ENCODE results near the gene BCO2. TPM values are rescaled to one million over a fixed set of nuclear protein-coding genes. Genes with fewer than 3 reads are reported as not detected.

BCO2 gene
- total RNA-seq, 1 experiment from 2014 or later: not detected

DNA sequence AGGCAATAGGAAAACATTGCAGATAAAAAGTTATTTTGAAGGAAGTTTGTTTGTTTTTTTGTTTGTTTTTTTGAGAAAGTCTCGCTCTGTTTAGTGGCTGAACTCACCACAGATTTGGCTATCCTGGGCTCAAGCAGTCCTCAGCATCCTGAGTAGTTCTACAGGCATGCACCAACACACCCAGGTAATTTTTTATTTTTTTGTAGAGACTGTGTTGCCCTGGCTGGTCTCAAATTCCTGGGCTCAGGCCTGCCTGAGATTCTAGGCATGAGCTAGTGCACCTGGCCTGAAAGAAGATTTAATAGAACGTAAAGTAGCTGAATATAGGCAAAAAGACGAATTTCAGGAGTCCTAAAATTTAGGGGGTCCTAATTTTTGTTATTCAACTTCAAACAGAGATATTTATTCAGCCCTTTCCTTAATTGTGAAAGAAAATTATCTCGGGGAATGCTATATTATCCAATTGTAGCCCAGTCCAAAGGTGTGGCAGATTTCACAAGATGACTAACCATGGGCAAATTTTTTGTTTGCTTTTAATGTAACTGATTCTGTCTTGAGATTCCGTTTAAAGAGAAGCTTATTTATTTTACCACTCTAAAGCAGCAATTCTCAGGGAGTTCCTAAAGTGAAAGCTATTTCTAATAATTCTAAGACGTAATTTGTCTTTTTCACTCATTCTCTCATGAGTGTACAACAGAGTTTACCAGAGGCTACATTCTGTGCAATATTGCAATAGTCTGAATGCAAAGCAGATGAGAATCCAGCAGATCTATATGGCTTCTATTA is 12.4 kb upstream of the BCO2 start:
- no peaks in the 10 kb centered on the region for H3K27me3 Mint-ChIP-seq (ENCODE audit: insufficient read depth, unreplicated experiment)
- peaks cover 55% of the 10 kb centered on the region for H3K4me1 Mint-ChIP-seq (ENCODE audit: insufficient read depth, unreplicated experiment)
- TF ChIP-seq CTCF (IDR thresholded peaks at IDR 0.05; ENCODE audit: unreplicated experiment): no peak
- peak overlapping the region; percentile 96 for H3K4me3 Mint-ChIP-seq (ENCODE audit: unreplicated experiment)
- POLR2A ChIA-PET: interaction anchor here (0.6 to 3.9 kb wide), 21 partner anchors 8 to 1132 kb away, joined by 3 to 68 read pairs (median 7); partner anchors contain the start of genes BCO2, NKAPD1, PIH1D2 and PTS
- peak overlapping the region; percentile 97 for H3K27ac Mint-ChIP-seq (ENCODE audit: low read depth, unreplicated experiment)
- CTCF ChIA-PET: interaction anchor here (0.6 to 1.4 kb wide), 8 partner anchors 10 to 430 kb away, joined by 3 to 8 read pairs (median 4); no protein-coding TSS in a partner anchor
- DNase-seq (ENCODE audit: unreplicated experiment): peak; percentile 67
- intact Hi-C loops (cut with micrococcal nuclease): loop anchor here (10.0 kb wide), 1 partner anchor 288 kb away; the partner anchor contains the start of genes ALG9, CFAP68 and FDXACB1
- peaks cover 30% of the 10 kb centered on the region for H3K36me3 Mint-ChIP-seq (ENCODE audit: insufficient read depth, unreplicated experiment)
- no peaks in the 10 kb centered on the region for H3K9me3 Mint-ChIP-seq (ENCODE audit: unreplicated experiment)
- TSS peak; percentile 69 for BruUV-seq (replicated peaks)

- no TSS peak for BruUV-seq (replicated peaks)
- POLR2A ChIA-PET: interaction anchor here (0.6 to 3.9 kb wide), 22 partner anchors 8 to 409 kb away, joined by 3 to 68 read pairs (median 6); partner anchors contain the start of genes BCO2, NKAPD1, PIH1D2 and PTS
- CTCF ChIA-PET: interaction anchor here (0.7 to 1.4 kb wide), 4 partner anchors 9 to 116 kb away, joined by 3 to 4 read pairs (median 3); no protein-coding TSS in a partner anchor
- H3K27ac Mint-ChIP-seq (ENCODE audit: low read depth, unreplicated experiment): peak within 1 kb of the TSS; percentile 97
- H3K4me1 Mint-ChIP-seq (ENCODE audit: insufficient read depth, unreplicated experiment): peaks cover 53% of the 10 kb centered on the region
- peaks cover 24% of the 10 kb centered on the region for H3K36me3 Mint-ChIP-seq (ENCODE audit: insufficient read depth, unreplicated experiment)
- H3K9me3 Mint-ChIP-seq (ENCODE audit: unreplicated experiment): no peaks in the 10 kb centered on the region
- H3K4me3 Mint-ChIP-seq (ENCODE audit: unreplicated experiment): peak within 1 kb of the TSS; percentile 96
- intact Hi-C loops (cut with micrococcal nuclease): loop anchor here (10.0 kb wide), 1 partner anchor 289 kb away; the partner anchor contains the start of genes ALG9, CFAP68 and FDXACB1
- no peak for TF ChIP-seq CTCF (IDR thresholded peaks at IDR 0.05; ENCODE audit: unreplicated experiment)
- peak; percentile 88 for DNase-seq (ENCODE audit: unreplicated experiment)
- H3K27me3 Mint-ChIP-seq (ENCODE audit: insufficient read depth, unreplicated experiment): no peaks in the 10 kb centered on the region
Observed at GRCh38 chr11:112163875-112164685, 11.2 kb upstream of the BCO2 start, which contains the start of gene IL18. Gene IL18, minus strand, starts transcription at chr11:112164094. Its CDS starts 9,041 bp downstream, at chr11:112155053.

DNA sequence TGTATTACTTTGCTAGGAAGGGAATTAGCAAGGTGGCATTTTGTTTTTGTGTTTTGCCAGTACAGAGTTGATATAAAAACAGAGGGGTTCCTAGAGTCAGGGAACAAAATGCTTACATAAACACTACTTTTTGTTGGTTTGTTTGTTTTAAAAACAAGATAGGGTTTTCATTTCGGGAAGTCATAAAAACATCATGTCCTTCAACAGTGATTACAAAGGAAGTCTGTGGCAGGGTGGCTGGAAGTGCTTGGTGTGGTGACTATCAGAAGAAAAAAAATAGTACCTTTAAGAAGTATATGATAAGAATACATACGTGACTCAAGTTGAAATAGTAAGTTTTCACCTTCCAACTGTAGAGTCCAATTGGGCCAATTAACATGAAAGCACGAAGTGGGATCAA is 10.3 kb upstream of the BCO2 start:
- peaks cover 43% of the 10 kb centered on the region for H3K4me1 Mint-ChIP-seq (ENCODE audit: insufficient read depth, unreplicated experiment)
- intact Hi-C loops (cut with micrococcal nuclease): loop anchor here (10.0 kb wide), 1 partner anchor 290 kb away; the partner anchor contains the start of genes ALG9, CFAP68 and FDXACB1
- H3K27ac Mint-ChIP-seq (ENCODE audit: low read depth, unreplicated experiment): no peak overlapping the region
- no TSS peak for BruUV-seq (replicated peaks)
- H3K9me3 Mint-ChIP-seq (ENCODE audit: unreplicated experiment): no peaks in the 10 kb centered on the region
- H3K36me3 Mint-ChIP-seq (ENCODE audit: insufficient read depth, unreplicated experiment): peaks cover 20% of the 10 kb centered on the region
- no peaks in the 10 kb centered on the region for H3K27me3 Mint-ChIP-seq (ENCODE audit: insufficient read depth, unreplicated experiment)
- POLR2A ChIA-PET: interaction anchor here (0.6 to 3.9 kb wide), 8 partner anchors 11 to 410 kb away, joined by 3 to 68 read pairs (median 22); partner anchors contain the start of genes BCO2, SDHD and TIMM8B
- DNase-seq (ENCODE audit: unreplicated experiment): no peak
- H3K4me3 Mint-ChIP-seq (ENCODE audit: unreplicated experiment): no peak overlapping the region
- CTCF ChIA-PET: interaction anchor here (1.0 kb wide), 2 partner anchors 8 to 30 kb away, joined by 3 to 4 read pairs; no protein-coding TSS in a partner anchor
- TF ChIP-seq CTCF (IDR thresholded peaks at IDR 0.05; ENCODE audit: unreplicated experiment): no peak
